A673 (cell line): ENCODE measurements around the gene SPATA24. TPM values are rescaled to one million over a fixed set of nuclear protein-coding genes. Genes with fewer than 3 reads are reported as not detected.

Experiments used
- BruUV-seq: library from RNA; stranded (reverse); fragments of 400-500 nt; replicated peaks from 2 replicates; lab custom pipeline; 2021; lab: Mats Ljungman, UMichigan
- CTCF ChIA-PET: fragments of 300-600 bp; sonication (Branson Sonifier 250); formaldehyde crosslinking; loops from one replicate; lab custom pipeline; 2022; ENCODE audit warnings: antibody characterized with exemption; lab: Charles Lee
- POLR2A ChIA-PET: fragments of 300-600 bp; sonication (Branson Sonifier 250); formaldehyde crosslinking; loops from one replicate; lab custom pipeline; 2022; ENCODE audit warnings: antibody characterized with exemption; ENCODE audit not compliant: low non-redundant PET; lab: Charles Lee
- DNase-seq: peaks from one replicate; pipeline ENCODE4 v3.0.0-alpha.2; 2015; ENCODE audit warnings: low spot score
- H3K27ac ChIP-seq: fragments of 200-600 bp; sonication (generic); 2 replicates; pipeline ENCODE4 v1.5.1; 2016; ENCODE audit warnings: mixed run types, low read depth, mild to moderate bottlenecking, mixed read lengths, antibody characterized with exemption, low read length; ENCODE audit not compliant: poor library complexity, severe bottlenecking
- H3K27me3 ChIP-seq: fragments of 200-600 bp; sonication (generic); replicated peaks from 2 replicates; pipeline ENCODE4 v1.6.1; 2017; ENCODE audit warnings: mixed run types, low read depth, mild to moderate bottlenecking, mixed read lengths, antibody characterized with exemption, low read length; ENCODE audit not compliant: insufficient read depth, poor library complexity
- H3K36me3 ChIP-seq: fragments of 200-600 bp; sonication (generic); 2 replicates; pipeline ENCODE4 v1.6.1; 2016; ENCODE audit warnings: mixed run types, mild to moderate bottlenecking, mixed read lengths, antibody characterized with exemption, low read length; ENCODE audit not compliant: insufficient read depth, poor library complexity, severe bottlenecking
- H3K4me1 ChIP-seq: fragments of 200-600 bp; sonication (generic); 2 replicates; pipeline ENCODE4 v1.6.1; 2017; ENCODE audit warnings: mixed run types, mild to moderate bottlenecking, mixed read lengths, antibody characterized with exemption, low read length; ENCODE audit not compliant: insufficient read depth, poor library complexity, severe bottlenecking
- H3K4me3 ChIP-seq: fragments of 200-600 bp; sonication (generic); 2 replicates; pipeline ENCODE4 v1.5.1; 2016; ENCODE audit warnings: low read depth, mixed run types, mild to moderate bottlenecking, mixed read lengths, low read length; ENCODE audit not compliant: poor library complexity, severe bottlenecking
- H3K9me3 ChIP-seq: fragments of 200-600 bp; sonication (generic); 2 replicates; pipeline ENCODE4 v1.6.1; 2016; ENCODE audit warnings: mixed run types, low read depth, mild to moderate bottlenecking, mixed read lengths, antibody characterized with exemption, low read length; ENCODE audit not compliant: poor library complexity, severe bottlenecking
- CTCF ChIP-seq: fragments of 300-800, 200-600 bp; sonication (generic); conservative IDR thresholded peaks from 2 replicates; pipeline ENCODE4 v1.5.1; 2017; ENCODE audit warnings: low read depth, mild to moderate bottlenecking, antibody characterized with exemption, low read length, moderate library complexity, mixed read lengths
- EZH2 ChIP-seq: fragments of 200-600 bp; sonication (generic); IDR thresholded peaks from 2 replicates; pipeline ENCODE4 v1.6.1; 2017; ENCODE audit warnings: borderline replicate concordance, low read depth, mild to moderate bottlenecking, mixed read lengths, antibody characterized with exemption, low read length; ENCODE audit not compliant: poor library complexity, severe bottlenecking
- intact Hi-C: fragments of 100-400 bp; cut with micrococcal nuclease; formaldehyde crosslinking; loops from one replicate; pipeline ENCODE4 v1.10.0; 2022; ENCODE audit not compliant: unreplicated experiment
- total RNA-seq: library from RNA; stranded (reverse); gene quantifications from 2 replicates; pipeline ENCODE4 v1.2.3, GENCODE V29; 2021

SPATA24 gene
- total RNA-seq, 1 experiment from 2014 or later, result 4.2 TPM

GRCh38 chr5:139401546-139401945 lies 2.3 kb downstream of the SPATA24 start:
- TF ChIP-seq EZH2 (no peak), CTCF (no peak)
- Histone ChIP-seq H3K4me3 (no peak overlapping the region), H3K4me1 (peaks cover 8% of the 10 kb centered on the region), H3K9me3 (no peaks in the 10 kb centered on the region), H3K27me3 (no peaks in the 10 kb centered on the region), H3K36me3 (no peaks in the 10 kb centered on the region), H3K27ac (no peak overlapping the region)
- DNase-seq, result no peak
- CTCF ChIA-PET, result no interaction called here
- intact Hi-C loops, result no loop called here
- no TSS peak for BruUV-seq
- POLR2A ChIA-PET, result no interaction called here

GRCh38 chr5:139399501-139400121 lies 4.3 kb downstream of the SPATA24 start:
- BruUV-seq, result no TSS peak
- H3K36me3 ChIP-seq, result no peaks in the 10 kb centered on the region
- no peaks in the 10 kb centered on the region for H3K27me3 ChIP-seq
- POLR2A ChIA-PET, result no interaction called here
- no peaks in the 10 kb centered on the region for H3K9me3 ChIP-seq
- DNase-seq, result no peak
- CTCF ChIA-PET, result no interaction called here
- intact Hi-C loops, result no loop called here
- no peak overlapping the region for H3K27ac ChIP-seq
- H3K4me1 ChIP-seq, result peaks cover 6% of the 10 kb centered on the region
- H3K4me3 ChIP-seq, result no peak overlapping the region
- TF ChIP-seq EZH2 (no peak), CTCF (no peak)

- ChIA-PET CTCF (no interaction called here), POLR2A (no interaction called here)
- Histone ChIP-seq H3K4me1 (peaks cover 9% of the 10 kb centered on the region), H3K27ac (no peak overlapping the region), H3K27me3 (peaks cover 13% of the 10 kb centered on the region), H3K36me3 (no peaks in the 10 kb centered on the region), H3K4me3 (no peak overlapping the region), H3K9me3 (no peaks in the 10 kb centered on the region)
- BruUV-seq, result no TSS peak
- TF ChIP-seq CTCF, result no peak
- no peak for TF ChIP-seq EZH2
- intact Hi-C loops, result no loop called here
- DNase-seq, result no peak
Observed at GRCh38 chr5:139397921-139398320, 6.0 kb downstream of the SPATA24 start.
